Measurements from ENCODE around the gene AADACL3.

AADACL3 gene

GRCh38 chr1:12760256-12760795 lies 44.4 kb downstream of the AADACL3 start:
- Histone ChIP-seq H3K36me3 (ENCODE audit: control insufficient read depth, insufficient read depth, low read length) (no peaks in the 10 kb centered on the region), H3K4me3 (replicated peaks; ENCODE audit: low read depth, low read length) (no peak overlapping the region), H3K27me3 (replicated peaks; ENCODE audit: control insufficient read depth, insufficient read depth, low read length) (peaks cover 2% of the 10 kb centered on the region)
- TF ChIP-seq CTCF (IDR thresholded peaks at IDR 0.05; ENCODE audit: insufficient read depth, low read length, poor library complexity, severe bottlenecking): peak; percentile 56
- DNase-seq (ENCODE audit: extremely low read depth, insufficient read length): no peak

- Histone ChIP-seq H3K27me3 (replicated peaks; ENCODE audit: control insufficient read depth, insufficient read depth, low read length) (peaks cover under 1% of the 10 kb centered on the region), H3K4me3 (replicated peaks; ENCODE audit: low read depth, low read length) (no peak overlapping the region), H3K36me3 (ENCODE audit: control insufficient read depth, insufficient read depth, low read length) (no peaks in the 10 kb centered on the region)
- DNase-seq (ENCODE audit: extremely low read depth, insufficient read length): no peak
- no peak for TF ChIP-seq CTCF (IDR thresholded peaks at IDR 0.05; ENCODE audit: insufficient read depth, low read length, poor library complexity, severe bottlenecking)
Measured at GRCh38 chr1:12761781-12762180, 45.9 kb downstream of the AADACL3 start.

- H3K36me3 ChIP-seq (ENCODE audit: control insufficient read depth, insufficient read depth, low read length): no peaks in the 10 kb centered on the region
- TF ChIP-seq CTCF (IDR thresholded peaks at IDR 0.05; ENCODE audit: insufficient read depth, low read length, poor library complexity, severe bottlenecking): no peak
- no peak overlapping the region for H3K4me3 ChIP-seq (replicated peaks; ENCODE audit: low read depth, low read length)
- H3K27me3 ChIP-seq (replicated peaks; ENCODE audit: control insufficient read depth, insufficient read depth, low read length): no peaks in the 10 kb centered on the region; the same call in 1 of the 2 replicates
- no peak for DNase-seq (ENCODE audit: extremely low read depth, insufficient read length)
Measured at GRCh38 chr1:12762766-12763165, 46.9 kb downstream of the AADACL3 start.

DNA sequence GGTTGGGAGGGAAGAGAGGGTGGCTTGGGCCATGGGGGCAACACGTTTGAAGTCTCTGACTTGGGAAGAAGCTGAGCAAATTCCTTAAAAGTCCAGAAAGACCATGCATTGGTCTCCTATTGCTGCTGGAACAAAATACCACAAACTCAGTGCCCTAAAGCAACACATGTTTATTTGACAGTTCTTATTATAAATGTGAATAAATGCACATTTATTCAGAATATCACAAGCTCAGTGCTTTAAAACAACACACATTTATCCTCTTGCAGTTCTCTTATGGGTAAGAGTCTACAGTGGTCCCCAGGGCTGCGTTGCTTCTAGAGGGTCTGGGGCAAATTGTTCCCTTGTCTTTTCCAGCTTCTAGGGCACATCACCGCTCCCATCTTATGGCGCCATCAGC lies 47.6 kb downstream of the AADACL3 start:
- Histone ChIP-seq H3K36me3 (ENCODE audit: control insufficient read depth, insufficient read depth, low read length) (no peaks in the 10 kb centered on the region), H3K27me3 (replicated peaks; ENCODE audit: control insufficient read depth, insufficient read depth, low read length) (no peaks in the 10 kb centered on the region), H3K4me3 (replicated peaks; ENCODE audit: low read depth, low read length) (no peak overlapping the region)
- TF ChIP-seq CTCF (IDR thresholded peaks at IDR 0.05; ENCODE audit: insufficient read depth, low read length, poor library complexity, severe bottlenecking): no peak
- no peak for DNase-seq (ENCODE audit: extremely low read depth, insufficient read length)

- Histone ChIP-seq H3K27me3 (replicated peaks; ENCODE audit: control insufficient read depth, insufficient read depth, low read length) (no peaks in the 10 kb centered on the region), H3K36me3 (ENCODE audit: control insufficient read depth, insufficient read depth, low read length) (no peaks in the 10 kb centered on the region), H3K4me3 (replicated peaks; ENCODE audit: low read depth, low read length) (no peak overlapping the region)
- no peak for TF ChIP-seq CTCF (IDR thresholded peaks at IDR 0.05; ENCODE audit: insufficient read depth, low read length, poor library complexity, severe bottlenecking)
- no peak for DNase-seq (ENCODE audit: extremely low read depth, insufficient read length)
Measured at GRCh38 chr1:12764016-12764415, 48.1 kb downstream of the AADACL3 start.

DNA sequence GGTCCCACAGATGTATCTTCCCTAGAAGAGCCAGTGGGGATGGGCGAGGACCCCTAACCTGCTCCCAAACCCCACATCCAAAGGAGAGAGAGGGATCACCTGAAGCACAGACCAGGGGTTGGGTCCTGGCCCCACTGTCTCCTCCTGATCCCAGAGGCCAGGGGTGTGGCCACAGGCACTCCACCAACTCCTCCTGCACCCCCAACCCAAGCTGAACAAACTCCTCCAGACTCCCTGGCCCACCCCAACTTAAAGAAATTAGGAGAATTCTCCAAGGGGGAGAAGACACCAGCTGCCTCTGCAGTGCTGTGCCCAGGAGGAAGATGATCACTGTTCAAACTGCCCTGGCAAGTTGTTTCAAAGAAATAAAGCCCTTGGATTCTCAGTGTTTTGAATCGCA lies 53.1 kb downstream of the AADACL3 start:
- no peak for TF ChIP-seq CTCF (IDR thresholded peaks at IDR 0.05; ENCODE audit: insufficient read depth, low read length, poor library complexity, severe bottlenecking)
- Histone ChIP-seq H3K27me3 (replicated peaks; ENCODE audit: control insufficient read depth, insufficient read depth, low read length) (no peaks in the 10 kb centered on the region; the same call in 1 of the 2 replicates), H3K4me3 (replicated peaks; ENCODE audit: low read depth, low read length) (no peak overlapping the region), H3K36me3 (ENCODE audit: control insufficient read depth, insufficient read depth, low read length) (no peaks in the 10 kb centered on the region)
- DNase-seq (ENCODE audit: extremely low read depth, insufficient read length): no peak

All from GM06990 (cell line).